Muscle layer of colon (tissue), 2 donors: ENCODE results near the gene FERMT3.

Source experiments
- H3K27ac ChIP-seq: one replicate; pipeline ENCODE4 v1.7.0; 2013; ENCODE audit warnings: low read depth, mild to moderate bottlenecking, low read length, moderate library complexity
- H3K27me3 ChIP-seq, 2 donors: one replicate each; pipeline ENCODE4 v1.7.0; 2013; ENCODE audit warnings: low read length in 2 of 2, mild to moderate bottlenecking in 2 of 2; ENCODE audit not compliant: insufficient read depth in 2 of 2, control insufficient read depth in 1 of 2
- H3K36me3 ChIP-seq: one replicate; pipeline ENCODE4 v1.7.0; 2013; ENCODE audit warnings: mild to moderate bottlenecking, low read length; ENCODE audit not compliant: insufficient read depth
- H3K4me1 ChIP-seq: one replicate; pipeline ENCODE4 v1.7.0; 2013; ENCODE audit warnings: mild to moderate bottlenecking, low read length; ENCODE audit not compliant: insufficient read depth
- H3K4me3 ChIP-seq, 2 donors: one replicate each; pipeline ENCODE4 v1.7.0; 2013; ENCODE audit warnings: low read length in 2 of 2, low read depth in 1 of 2, mild to moderate bottlenecking in 1 of 2, moderate library complexity in 1 of 2
- H3K9ac ChIP-seq: one replicate; pipeline ENCODE4 v1.7.0; 2013; ENCODE audit warnings: low read length
- H3K9me3 ChIP-seq: one replicate; pipeline ENCODE4 v1.7.0; 2013; ENCODE audit warnings: mild to moderate bottlenecking, low read length
- donor health status: abdominal sarcoma.
- donor health status: Adenocarcinoma of cecum.

The FERMT3 gene

GRCh38 chr11:64248578-64248977, 42.1 kb downstream of the FERMT3 start:
- Histone ChIP-seq H3K27me3 (no peaks in the 10 kb centered on the region), H3K4me1 (peaks cover 38% of the 10 kb centered on the region), H3K9ac (no peak overlapping the region), H3K9me3 (no peaks in the 10 kb centered on the region), H3K4me3 (no peak overlapping the region), H3K36me3 (peaks cover 8% of the 10 kb centered on the region), H3K27ac (no peak overlapping the region)

- Histone ChIP-seq H3K9ac (no peak overlapping the region), H3K36me3 (peaks cover 4% of the 10 kb centered on the region), H3K4me1 (peaks cover 38% of the 10 kb centered on the region), H3K4me3 (no peak overlapping the region), H3K27me3 (no peaks in the 10 kb centered on the region), H3K9me3 (no peaks in the 10 kb centered on the region), H3K27ac (no peak overlapping the region)
These were observed 42.5 kb downstream of the FERMT3 start for GRCh38 chr11:64249038-64249437.

GRCh38 chr11:64249563-64250414, 43.3 kb downstream of the FERMT3 start:
- Histone ChIP-seq H3K4me1 (peaks cover 38% of the 10 kb centered on the region), H3K36me3 (peaks cover 2% of the 10 kb centered on the region), H3K9ac (no peak overlapping the region), H3K4me3 (no peak overlapping the region), H3K27me3 (no peaks in the 10 kb centered on the region), H3K27ac (no peak overlapping the region), H3K9me3 (no peaks in the 10 kb centered on the region)

- Histone ChIP-seq H3K27ac (no peak overlapping the region), H3K36me3 (peaks cover 9% of the 10 kb centered on the region), H3K9me3 (no peaks in the 10 kb centered on the region), H3K27me3 (no peaks in the 10 kb centered on the region), H3K4me3 (peak overlapping the region in 1 of 2 donors; percentile 55), H3K9ac (peak overlapping the region; percentile 49), H3K4me1 (peaks cover 31% of the 10 kb centered on the region)
These were observed 44.0 kb downstream of the FERMT3 start for GRCh38 chr11:64250415-64251015.

GRCh38 chr11:64251016-64251752, 44.7 kb downstream of the FERMT3 start, which contains the start of gene PLCB3:
Gene PLCB3 (plus strand): TSS chr11:64251530. CDS start chr11:64251650, 120 bp downstream.
- H3K27ac ChIP-seq, result peak within 1 kb of the TSS; percentile 20
- H3K9ac ChIP-seq, result peak within 1 kb of the TSS; percentile 53

GRCh38 chr11:64251753-64252002, 45.2 kb downstream of the FERMT3 start:
- Histone ChIP-seq H3K4me3 (peak overlapping the region; percentile 82 to 90), H3K27me3 (no peaks in the 10 kb centered on the region), H3K9me3 (no peaks in the 10 kb centered on the region), H3K36me3 (peaks cover 20% of the 10 kb centered on the region), H3K4me1 (peaks cover 29% of the 10 kb centered on the region), H3K27ac (peak overlapping the region; percentile 20), H3K9ac (peak overlapping the region; percentile 53)

More at GRCh38 chr11:64251016-64251752, 44.7 kb downstream of the FERMT3 start, which contains the start of gene PLCB3:
- Histone ChIP-seq H3K4me1 (peaks cover 29% of the 10 kb centered on the region), H3K4me3 (peak within 1 kb of the TSS; percentile 82 to 90), H3K9me3 (no peaks in the 10 kb centered on the region), H3K27me3 (no peaks in the 10 kb centered on the region), H3K36me3 (peaks cover 16% of the 10 kb centered on the region)

GRCh38 chr11:64252003-64252872, 45.7 kb downstream of the FERMT3 start:
- Histone ChIP-seq H3K36me3 (peaks cover 20% of the 10 kb centered on the region), H3K9me3 (no peaks in the 10 kb centered on the region), H3K27ac (peak overlapping the region; percentile 20), H3K27me3 (no peaks in the 10 kb centered on the region), H3K4me1 (peaks cover 29% of the 10 kb centered on the region), H3K9ac (peak overlapping the region; percentile 53), H3K4me3 (peak overlapping the region; percentile 82 to 90)

- H3K27ac ChIP-seq, result no peak overlapping the region
- peak overlapping the region in 1 of 2 donors; percentile 82 for H3K4me3 ChIP-seq
These were observed 46.5 kb downstream of the FERMT3 start for GRCh38 chr11:64253043-64253442.

GRCh38 chr11:64253481-64253880, 47.0 kb downstream of the FERMT3 start:
- no peak overlapping the region for H3K4me3 ChIP-seq
- H3K36me3 ChIP-seq, result peaks cover 23% of the 10 kb centered on the region

More at GRCh38 chr11:64253043-64253442, 46.5 kb downstream of the FERMT3 start:
- H3K9me3 ChIP-seq, result no peaks in the 10 kb centered on the region
- H3K36me3 ChIP-seq, result peaks cover 20% of the 10 kb centered on the region
- H3K27me3 ChIP-seq, result no peaks in the 10 kb centered on the region
- H3K4me1 ChIP-seq, result peaks cover 24% of the 10 kb centered on the region
- no peak overlapping the region for H3K9ac ChIP-seq

GRCh38 chr11:64254326-64254725, 47.8 kb downstream of the FERMT3 start:
- peaks cover 21% of the 10 kb centered on the region for H3K4me1 ChIP-seq
- H3K9me3 ChIP-seq, result no peaks in the 10 kb centered on the region
- H3K9ac ChIP-seq, result no peak overlapping the region
- no peaks in the 10 kb centered on the region for H3K27me3 ChIP-seq
- no peak overlapping the region for H3K27ac ChIP-seq
- peaks cover 28% of the 10 kb centered on the region for H3K36me3 ChIP-seq
- H3K4me3 ChIP-seq, result no peak overlapping the region

More at GRCh38 chr11:64253481-64253880, 47.0 kb downstream of the FERMT3 start:
- Histone ChIP-seq H3K27me3 (no peaks in the 10 kb centered on the region), H3K4me1 (peaks cover 21% of the 10 kb centered on the region), H3K9ac (no peak overlapping the region), H3K27ac (no peak overlapping the region), H3K9me3 (no peaks in the 10 kb centered on the region)
